Measurements from ENCODE around the gene GALR1. TPM values are rescaled to one million over a fixed set of nuclear protein-coding genes. Genes with fewer than 3 reads are reported as not detected.

The GALR1 gene
- total and polyA plus RNA-seq, 2 experiments from 2014 or later = 0.32 to 1.1 TPM

DNA sequence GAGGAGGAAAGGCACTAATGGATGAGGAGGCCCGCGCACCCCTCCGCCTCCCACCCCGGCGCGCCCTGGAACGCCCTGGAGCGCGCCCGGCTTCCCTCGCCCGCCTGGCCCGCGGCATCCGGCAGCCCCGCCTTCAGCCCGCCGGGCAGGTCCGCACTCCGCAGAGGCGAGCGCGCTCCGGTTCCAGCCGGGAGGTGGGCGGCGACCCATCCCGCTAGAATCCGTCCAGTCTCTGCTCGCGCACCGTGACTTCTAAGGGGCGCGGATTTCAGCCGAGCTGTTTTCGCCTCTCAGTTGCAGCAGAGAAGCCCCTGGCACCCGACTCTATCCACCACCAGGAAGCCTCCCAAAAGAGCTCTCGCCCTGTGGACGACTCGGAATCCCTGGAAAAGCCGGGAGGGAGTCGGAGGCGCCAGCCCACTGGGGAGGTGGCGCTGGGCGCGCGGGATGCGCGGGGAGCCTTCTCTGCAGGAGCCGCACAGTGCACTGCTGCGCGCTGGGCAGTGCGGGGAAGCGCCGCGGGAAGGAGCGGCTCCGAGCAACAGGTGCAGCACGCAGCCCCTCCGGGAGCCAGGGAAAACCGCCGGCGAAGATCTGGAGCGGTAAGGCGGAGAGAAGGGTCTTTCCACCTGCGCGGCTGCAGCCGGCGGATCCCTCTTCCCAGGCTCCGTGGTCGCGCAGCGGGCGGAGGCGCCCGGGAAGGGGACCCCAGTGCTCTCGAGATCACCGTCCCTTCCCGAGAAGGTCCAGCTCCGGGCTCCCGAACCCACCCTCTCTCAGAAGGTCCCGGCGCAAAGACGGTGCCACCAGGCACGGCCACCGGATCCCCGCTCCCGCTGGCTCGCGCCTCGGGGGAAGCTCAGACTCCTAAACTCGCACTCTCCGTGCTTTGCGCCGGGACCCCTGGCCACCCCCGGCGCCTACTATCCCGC, at the start of gene GALR1 (continued):
- TF ChIP-seq JUNB (IDR thresholded peaks at IDR 0.05; ENCODE audit: unreplicated experiment) (no peak), CREB1 (CRISPR knock-in tag; IDR thresholded peaks at IDR 0.05; ENCODE audit: low read depth) (no peak)

DNA sequence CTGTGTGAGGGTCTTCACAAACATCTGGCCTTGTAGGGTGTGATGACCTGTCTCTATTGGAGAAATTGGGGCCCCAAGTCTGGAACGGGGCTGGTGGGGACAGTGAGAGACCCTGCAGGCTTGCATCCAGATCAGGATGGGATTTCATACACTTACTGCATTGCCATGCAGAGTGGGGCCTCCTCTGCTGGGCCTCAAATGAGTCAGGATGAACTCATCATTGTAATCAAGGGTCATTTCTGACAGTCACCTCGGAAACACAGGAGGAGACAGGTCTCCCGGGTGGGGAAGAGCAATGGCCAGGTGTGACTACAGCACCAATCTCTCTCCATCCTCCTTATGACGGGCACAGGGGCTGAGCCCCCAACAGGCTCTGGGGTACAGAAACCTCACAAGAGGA, 48.1 kb upstream of the GALR1 start:
- H2AFZ ChIP-seq = no peak overlapping the region
- ATAC-seq (no peak), DNase-seq (ENCODE audit: low spot score) (no peak)
- H3K36me3 ChIP-seq (ENCODE audit: insufficient read depth) = no peaks in the 10 kb centered on the region
- no peaks in the 10 kb centered on the region for H3K4me1 Mint-ChIP-seq
- no peaks in the 10 kb centered on the region; the same call in 2 of the 3 replicates for H3K9me3 Mint-ChIP-seq
- H3K4me3 Mint-ChIP-seq = no peak overlapping the region
- no peaks in the 10 kb centered on the region for H3F3A ChIP-seq (replicated peaks; ENCODE audit: low read depth)
- no peak overlapping the region for H3K4me3 ChIP-seq
- no peaks in the 10 kb centered on the region for H3K9me2 ChIP-seq (ENCODE audit: insufficient read depth)
- H4K20me1 ChIP-seq (replicated peaks; ENCODE audit: insufficient read depth) = no peaks in the 10 kb centered on the region
- H3K79me2 ChIP-seq (replicated peaks; ENCODE audit: insufficient read depth) = no peaks in the 10 kb centered on the region
- no peak overlapping the region for H3K4me2 ChIP-seq
- H3K27ac Mint-ChIP-seq = no peak overlapping the region
- H3K27ac ChIP-seq (ENCODE audit: low read depth) = no peak overlapping the region
- no peaks in the 10 kb centered on the region for H3K4me1 ChIP-seq (ENCODE audit: insufficient read depth)
- H3K27me3 ChIP-seq (ENCODE audit: insufficient read depth) = no peaks in the 10 kb centered on the region
- peaks cover 3% of the 10 kb centered on the region for H3K27me3 Mint-ChIP-seq (ENCODE audit: insufficient read depth, low read depth, poor library complexity)
- H3K36me3 Mint-ChIP-seq (ENCODE audit: low read depth) = no peaks in the 10 kb centered on the region; the same call in 2 of the 3 replicates
- TF ChIP-seq ZNF114 (CRISPR knock-in tag; IDR thresholded peaks at IDR 0.05) = no peak
- TF ChIP-seq, protein P1, sequence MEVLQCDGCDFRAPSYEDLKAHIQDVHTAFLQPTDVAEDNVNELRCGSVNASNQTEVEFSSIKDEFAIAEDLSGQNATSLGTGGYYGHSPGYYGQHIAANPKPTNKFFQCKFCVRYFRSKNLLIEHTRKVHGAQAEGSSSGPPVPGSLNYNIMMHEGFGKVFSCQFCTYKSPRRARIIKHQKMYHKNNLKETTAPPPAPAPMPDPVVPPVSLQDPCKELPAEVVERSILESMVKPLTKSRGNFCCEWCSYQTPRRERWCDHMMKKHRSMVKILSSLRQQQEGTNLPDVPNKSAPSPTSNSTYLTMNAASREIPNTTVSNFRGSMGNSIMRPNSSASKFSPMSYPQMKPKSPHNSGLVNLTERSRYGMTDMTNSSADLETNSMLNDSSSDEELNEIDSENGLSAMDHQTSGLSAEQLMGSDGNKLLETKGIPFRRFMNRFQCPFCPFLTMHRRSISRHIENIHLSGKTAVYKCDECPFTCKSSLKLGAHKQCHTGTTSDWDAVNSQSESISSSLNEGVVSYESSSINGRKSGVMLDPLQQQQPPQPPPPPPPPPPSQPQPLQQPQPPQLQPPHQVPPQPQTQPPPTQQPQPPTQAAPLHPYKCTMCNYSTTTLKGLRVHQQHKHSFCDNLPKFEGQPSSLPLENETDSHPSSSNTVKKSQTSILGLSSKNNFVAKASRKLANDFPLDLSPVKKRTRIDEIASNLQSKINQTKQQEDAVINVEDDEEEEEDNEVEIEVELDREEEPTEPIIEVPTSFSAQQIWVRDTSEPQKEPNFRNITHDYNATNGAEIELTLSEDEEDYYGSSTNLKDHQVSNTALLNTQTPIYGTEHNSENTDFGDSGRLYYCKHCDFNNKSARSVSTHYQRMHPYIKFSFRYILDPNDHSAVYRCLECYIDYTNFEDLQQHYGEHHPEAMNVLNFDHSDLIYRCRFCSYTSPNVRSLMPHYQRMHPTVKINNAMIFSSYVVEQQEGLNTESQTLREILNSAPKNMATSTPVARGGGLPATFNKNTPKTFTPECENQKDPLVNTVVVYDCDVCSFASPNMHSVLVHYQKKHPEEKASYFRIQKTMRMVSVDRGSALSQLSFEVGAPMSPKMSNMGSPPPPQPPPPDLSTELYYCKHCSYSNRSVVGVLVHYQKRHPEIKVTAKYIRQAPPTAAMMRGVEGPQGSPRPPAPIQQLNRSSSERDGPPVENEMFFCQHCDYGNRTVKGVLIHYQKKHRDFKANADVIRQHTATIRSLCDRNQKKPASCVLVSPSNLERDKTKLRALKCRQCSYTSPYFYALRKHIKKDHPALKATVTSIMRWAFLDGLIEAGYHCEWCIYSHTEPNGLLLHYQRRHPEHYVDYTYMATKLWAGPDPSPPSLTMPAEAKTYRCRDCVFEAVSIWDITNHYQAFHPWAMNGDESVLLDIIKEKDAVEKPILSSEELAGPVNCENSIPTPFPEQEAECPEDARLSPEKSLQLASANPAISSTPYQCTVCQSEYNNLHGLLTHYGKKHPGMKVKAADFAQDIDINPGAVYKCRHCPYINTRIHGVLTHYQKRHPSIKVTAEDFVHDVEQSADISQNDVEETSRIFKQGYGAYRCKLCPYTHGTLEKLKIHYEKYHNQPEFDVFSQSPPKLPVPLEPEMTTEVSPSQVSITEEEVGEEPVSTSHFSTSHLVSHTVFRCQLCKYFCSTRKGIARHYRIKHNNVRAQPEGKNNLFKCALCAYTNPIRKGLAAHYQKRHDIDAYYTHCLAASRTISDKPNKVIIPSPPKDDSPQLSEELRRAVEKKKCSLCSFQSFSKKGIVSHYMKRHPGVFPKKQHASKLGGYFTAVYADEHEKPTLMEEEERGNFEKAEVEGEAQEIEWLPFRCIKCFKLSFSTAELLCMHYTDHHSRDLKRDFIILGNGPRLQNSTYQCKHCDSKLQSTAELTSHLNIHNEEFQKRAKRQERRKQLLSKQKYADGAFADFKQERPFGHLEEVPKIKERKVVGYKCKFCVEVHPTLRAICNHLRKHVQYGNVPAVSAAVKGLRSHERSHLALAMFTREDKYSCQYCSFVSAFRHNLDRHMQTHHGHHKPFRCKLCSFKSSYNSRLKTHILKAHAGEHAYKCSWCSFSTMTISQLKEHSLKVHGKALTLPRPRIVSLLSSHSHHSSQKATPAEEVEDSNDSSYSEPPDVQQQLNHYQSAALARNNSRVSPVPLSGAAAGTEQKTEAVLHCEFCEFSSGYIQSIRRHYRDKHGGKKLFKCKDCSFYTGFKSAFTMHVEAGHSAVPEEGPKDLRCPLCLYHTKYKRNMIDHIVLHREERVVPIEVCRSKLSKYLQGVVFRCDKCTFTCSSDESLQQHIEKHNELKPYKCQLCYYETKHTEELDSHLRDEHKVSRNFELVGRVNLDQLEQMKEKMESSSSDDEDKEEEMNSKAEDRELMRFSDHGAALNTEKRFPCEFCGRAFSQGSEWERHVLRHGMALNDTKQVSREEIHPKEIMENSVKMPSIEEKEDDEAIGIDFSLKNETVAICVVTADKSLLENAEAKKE (CRISPR knock-in tag; IDR thresholded peaks at IDR 0.05) = no peak
- TF ChIP-seq EZH2phosphoT487 (IDR thresholded peaks at IDR 0.05; ENCODE audit: unreplicated experiment) = no peak
- no peak for TF ChIP-seq JUNB (IDR thresholded peaks at IDR 0.05; ENCODE audit: unreplicated experiment)
- no peak for TF ChIP-seq NANOG (IDR thresholded peaks at IDR 0.05; ENCODE audit: borderline replicate concordance)
- no peak for TF ChIP-seq EZH2 (IDR thresholded peaks at IDR 0.05; ENCODE audit: low read depth, unreplicated experiment)
- TF ChIP-seq, protein P2, sequence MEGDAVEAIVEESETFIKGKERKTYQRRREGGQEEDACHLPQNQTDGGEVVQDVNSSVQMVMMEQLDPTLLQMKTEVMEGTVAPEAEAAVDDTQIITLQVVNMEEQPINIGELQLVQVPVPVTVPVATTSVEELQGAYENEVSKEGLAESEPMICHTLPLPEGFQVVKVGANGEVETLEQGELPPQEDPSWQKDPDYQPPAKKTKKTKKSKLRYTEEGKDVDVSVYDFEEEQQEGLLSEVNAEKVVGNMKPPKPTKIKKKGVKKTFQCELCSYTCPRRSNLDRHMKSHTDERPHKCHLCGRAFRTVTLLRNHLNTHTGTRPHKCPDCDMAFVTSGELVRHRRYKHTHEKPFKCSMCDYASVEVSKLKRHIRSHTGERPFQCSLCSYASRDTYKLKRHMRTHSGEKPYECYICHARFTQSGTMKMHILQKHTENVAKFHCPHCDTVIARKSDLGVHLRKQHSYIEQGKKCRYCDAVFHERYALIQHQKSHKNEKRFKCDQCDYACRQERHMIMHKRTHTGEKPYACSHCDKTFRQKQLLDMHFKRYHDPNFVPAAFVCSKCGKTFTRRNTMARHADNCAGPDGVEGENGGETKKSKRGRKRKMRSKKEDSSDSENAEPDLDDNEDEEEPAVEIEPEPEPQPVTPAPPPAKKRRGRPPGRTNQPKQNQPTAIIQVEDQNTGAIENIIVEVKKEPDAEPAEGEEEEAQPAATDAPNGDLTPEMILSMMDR (conservative IDR thresholded peaks at IDR 0.05; ENCODE audit: low read depth in 2 of 2) = no peak
- TF ChIP-seq ZNF331 (CRISPR knock-in tag; IDR thresholded peaks at IDR 0.05; ENCODE audit: low read depth) = no peak
- TF ChIP-seq CREB1 (CRISPR knock-in tag; IDR thresholded peaks at IDR 0.05; ENCODE audit: low read depth) = no peak
- no peak for TF ChIP-seq STAT1 (IDR thresholded peaks at IDR 0.05; ENCODE audit: unreplicated experiment)
- TF ChIP-seq POLR2AphosphoS5 (IDR thresholded peaks at IDR 0.05; ENCODE audit: low read depth) = no peak
- TF ChIP-seq, protein P3, sequence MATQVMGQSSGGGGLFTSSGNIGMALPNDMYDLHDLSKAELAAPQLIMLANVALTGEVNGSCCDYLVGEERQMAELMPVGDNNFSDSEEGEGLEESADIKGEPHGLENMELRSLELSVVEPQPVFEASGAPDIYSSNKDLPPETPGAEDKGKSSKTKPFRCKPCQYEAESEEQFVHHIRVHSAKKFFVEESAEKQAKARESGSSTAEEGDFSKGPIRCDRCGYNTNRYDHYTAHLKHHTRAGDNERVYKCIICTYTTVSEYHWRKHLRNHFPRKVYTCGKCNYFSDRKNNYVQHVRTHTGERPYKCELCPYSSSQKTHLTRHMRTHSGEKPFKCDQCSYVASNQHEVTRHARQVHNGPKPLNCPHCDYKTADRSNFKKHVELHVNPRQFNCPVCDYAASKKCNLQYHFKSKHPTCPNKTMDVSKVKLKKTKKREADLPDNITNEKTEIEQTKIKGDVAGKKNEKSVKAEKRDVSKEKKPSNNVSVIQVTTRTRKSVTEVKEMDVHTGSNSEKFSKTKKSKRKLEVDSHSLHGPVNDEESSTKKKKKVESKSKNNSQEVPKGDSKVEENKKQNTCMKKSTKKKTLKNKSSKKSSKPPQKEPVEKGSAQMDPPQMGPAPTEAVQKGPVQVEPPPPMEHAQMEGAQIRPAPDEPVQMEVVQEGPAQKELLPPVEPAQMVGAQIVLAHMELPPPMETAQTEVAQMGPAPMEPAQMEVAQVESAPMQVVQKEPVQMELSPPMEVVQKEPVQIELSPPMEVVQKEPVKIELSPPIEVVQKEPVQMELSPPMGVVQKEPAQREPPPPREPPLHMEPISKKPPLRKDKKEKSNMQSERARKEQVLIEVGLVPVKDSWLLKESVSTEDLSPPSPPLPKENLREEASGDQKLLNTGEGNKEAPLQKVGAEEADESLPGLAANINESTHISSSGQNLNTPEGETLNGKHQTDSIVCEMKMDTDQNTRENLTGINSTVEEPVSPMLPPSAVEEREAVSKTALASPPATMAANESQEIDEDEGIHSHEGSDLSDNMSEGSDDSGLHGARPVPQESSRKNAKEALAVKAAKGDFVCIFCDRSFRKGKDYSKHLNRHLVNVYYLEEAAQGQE (IDR thresholded peaks at IDR 0.05; ENCODE audit: unreplicated experiment) = no peak

Data from GM23338 (cell line).